ENCODE data around the gene DKK2.

GRCh38 chr4:106979476-106979875 lies 56.6 kb downstream of the DKK2 start:
- TF ChIP-seq EZH2 (IDR thresholded peaks at IDR 0.05; ENCODE audit: insufficient read depth, poor library complexity, severe bottlenecking) (no peak), EZH2phosphoT487 (IDR thresholded peaks at IDR 0.05; ENCODE audit: insufficient read depth, low read depth) (no peak)
